HG02623 (cell line): ENCODE measurements around the gene KAZN.

Experiments used
- ATAC-seq: cut with Tn5 transposase; IDR thresholded peaks from one replicate; pipeline ENCODE4 v1.9.1; 2021; ENCODE audit warnings: moderate library complexity; ENCODE audit not compliant: unreplicated experiment

The KAZN gene

DNA sequence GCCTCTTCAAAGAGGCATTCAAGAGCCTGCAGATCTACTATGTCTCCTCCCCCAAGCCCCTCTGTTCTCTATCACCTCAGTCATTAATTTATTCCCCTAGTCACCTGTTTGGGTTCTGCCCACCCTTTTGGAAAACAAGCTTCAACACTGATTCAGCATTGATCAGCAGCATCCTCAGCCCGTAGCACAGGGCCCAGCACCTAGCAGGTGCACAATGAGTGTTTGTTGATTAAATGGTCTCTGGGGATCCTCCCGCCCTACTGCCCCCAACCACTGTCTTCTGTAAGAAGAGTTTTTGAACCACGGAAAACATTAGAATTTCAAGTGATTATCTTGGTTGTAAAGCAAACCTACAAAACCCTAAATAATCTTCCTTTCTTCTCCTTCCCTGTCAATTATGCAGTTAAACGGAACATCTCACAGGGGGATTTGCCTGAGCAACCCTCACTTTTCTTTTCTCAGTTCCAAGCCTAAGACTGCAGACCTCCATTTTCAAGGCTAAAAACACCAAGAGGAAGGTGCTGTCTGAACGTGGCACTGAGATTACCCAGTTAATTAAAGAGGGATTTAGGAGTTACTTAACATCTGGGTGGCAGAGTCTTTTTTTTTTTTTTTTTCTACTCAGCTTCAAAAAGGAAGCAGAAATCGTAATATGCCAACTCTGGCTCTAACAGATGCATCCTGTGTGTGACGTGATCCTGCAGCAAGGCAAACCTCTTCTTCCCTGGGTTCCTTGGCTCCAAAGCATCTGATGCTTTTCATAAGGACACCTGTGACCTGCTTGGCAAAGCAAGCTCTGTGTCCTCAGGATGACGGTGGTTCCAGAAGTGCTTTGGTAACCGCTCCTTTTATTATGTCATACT, 163.0 kb downstream of the KAZN start:
- ATAC-seq, result no peak

GRCh38 chr1:14763977-14764376, 165.5 kb downstream of the KAZN start:
- ATAC-seq, result no peak

DNA sequence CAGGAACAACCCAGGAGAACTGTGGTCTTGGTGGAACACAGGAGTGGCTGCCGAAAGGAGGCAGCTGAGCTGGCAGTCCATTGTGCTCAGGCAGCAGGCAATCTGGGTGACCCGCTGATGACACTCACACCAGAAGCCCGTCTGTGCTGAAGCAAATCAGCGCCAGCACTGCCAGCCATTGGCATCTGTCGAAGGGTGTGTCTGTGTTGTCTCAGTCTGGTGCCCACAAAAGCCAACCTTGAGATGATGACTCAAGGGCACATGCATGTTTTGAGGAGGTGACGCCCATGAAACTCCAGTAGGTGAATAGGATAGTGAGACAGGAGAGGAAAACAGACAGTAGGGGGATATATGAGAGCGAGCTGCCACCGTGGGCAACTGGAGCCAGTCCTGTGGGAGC, 167.3 kb downstream of the KAZN start:
- no peak for ATAC-seq

DNA sequence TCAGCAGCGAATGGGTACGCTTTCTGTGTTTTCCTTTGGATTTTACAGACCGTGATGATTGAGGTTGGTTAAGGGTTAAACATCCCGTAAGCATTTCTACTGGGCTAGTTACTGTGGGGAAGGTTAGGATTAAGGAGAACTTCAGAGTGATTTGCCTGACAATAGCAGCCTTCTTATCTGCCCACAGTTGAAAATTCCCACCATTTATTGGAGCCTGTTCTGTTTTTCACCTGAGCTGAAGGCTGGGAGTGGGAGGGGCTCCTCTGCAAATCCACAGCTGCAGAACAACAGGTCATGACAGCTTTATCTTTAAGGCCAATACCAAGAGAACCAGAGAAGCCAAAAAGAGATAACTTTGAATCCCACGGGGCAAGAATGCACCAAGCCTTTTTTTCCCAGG, 168.6 kb downstream of the KAZN start:
- ATAC-seq, result no peak

- no peak for ATAC-seq
Measured at GRCh38 chr1:14768582-14769304, 170.3 kb downstream of the KAZN start.

GRCh38 chr1:14769486-14770274, 171.2 kb downstream of the KAZN start:
- ATAC-seq, result no peak

DNA sequence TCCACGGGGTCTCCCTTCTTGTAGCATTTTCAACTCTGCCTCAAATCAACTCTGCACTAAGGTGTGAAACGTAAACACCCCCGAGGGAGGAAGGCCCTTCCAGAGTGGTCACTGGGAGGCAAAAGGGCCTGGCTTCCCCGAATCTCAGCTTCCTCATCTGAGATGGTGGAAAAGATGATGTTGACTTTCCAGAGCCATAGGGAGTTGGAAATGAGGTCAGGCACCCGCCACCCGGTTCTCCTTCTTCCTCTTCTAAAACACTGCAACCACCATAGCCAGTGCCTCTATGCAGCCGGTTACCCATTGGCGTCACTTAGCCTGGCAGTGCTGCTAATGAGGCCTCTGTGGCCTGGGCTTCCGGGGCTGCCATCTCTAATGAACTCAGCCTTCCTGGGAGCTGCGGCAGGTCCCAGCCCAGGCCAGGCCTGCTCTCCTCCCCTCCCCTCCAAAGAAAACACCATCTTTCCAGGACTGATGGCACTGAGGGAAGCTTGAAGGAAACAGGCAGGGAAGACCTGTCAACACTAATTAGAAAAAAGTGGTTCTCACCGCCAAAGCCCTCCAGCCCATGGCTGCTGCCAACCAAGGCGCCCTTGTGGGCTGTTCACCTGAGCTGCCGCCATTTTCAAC, 175.0 kb downstream of the KAZN start:
- no peak for ATAC-seq

DNA sequence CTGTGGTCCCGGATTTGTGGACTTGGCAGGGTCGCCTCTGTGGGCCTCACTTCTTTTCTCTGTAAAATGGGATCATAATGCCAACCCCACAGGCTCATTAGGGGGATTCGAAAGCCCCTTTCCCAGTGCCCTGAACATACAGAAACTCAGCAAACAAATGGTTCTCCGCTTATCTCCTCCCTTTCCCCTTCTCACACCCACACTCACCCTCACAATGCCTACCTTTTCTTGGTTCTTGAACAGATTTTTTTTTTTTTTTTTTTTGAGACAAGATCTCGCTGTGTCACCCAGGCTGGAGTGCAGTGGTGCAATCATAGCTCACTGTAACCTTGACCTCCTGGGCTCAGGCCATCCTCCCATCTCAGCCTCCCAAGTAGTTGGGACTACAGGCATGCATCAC, 175.7 kb downstream of the KAZN start:
- no peak for ATAC-seq

GRCh38 chr1:14774988-14775387, 176.5 kb downstream of the KAZN start:
- no peak for ATAC-seq

DNA sequence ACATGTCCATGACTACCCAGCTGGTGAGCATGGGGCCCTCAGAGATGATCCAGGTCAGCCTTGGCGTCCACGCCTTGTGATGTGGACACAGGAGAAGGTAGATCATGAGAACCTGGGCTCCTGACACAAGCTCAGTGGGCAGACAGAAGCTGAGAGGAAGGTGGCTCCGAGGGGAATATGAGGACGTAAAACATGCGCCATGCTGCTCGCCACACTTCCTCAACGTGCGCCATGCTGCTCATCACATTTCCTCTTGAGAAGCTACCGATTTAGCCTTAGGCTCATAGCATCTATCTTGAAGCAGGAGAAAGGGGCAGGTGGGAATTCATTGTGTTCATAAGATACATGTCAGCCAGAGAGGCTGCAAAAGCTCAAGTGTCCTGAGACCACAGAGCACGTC, 176.9 kb downstream of the KAZN start:
- no peak for ATAC-seq

DNA sequence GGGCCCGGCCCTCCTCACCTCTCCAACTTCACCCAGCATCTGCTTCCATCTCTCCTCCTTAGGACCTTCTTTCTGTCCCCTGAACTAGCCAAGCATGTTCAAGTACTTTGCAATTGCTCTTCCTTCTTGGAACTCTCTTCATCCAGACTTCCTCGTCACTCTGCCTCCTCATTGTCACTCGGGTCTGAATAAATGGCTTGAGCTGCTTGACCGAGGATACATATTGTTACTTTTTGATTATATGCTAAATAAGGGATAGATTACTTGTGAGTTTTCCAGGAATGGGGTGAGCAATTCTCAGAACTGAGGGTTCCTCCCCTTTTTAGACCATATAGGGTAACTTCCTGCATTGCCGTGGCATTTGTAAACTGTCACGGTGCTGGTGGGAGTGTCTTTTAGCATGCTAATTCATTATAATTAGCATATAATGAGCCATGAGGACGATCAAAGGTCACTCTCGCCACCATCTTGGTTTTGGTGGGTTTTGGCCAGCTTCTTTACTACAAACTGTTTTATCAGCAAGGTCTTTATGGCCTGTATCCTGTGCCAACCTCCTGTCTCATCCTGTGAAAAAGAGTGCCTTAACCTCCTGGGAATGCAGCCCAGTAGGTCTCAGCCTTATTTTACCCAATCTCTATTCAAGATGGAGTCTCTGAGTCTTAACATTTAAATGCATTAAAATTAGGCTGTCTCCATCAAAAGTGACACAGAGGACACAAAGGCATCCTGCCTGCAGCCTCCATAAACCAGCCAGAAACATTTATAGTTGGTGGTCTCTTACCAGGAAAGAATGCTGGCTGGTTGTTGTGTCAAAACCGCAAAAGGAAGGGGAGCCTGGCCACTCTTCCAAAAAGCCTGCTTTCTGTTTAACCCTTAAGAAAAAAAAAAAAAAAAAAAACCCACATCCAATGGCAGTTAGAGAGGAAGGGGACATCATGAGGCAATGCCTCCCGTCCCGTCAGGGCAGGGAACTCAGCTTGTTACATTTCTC, 179.3 kb downstream of the KAZN start:
- ATAC-seq, result no peak

DNA sequence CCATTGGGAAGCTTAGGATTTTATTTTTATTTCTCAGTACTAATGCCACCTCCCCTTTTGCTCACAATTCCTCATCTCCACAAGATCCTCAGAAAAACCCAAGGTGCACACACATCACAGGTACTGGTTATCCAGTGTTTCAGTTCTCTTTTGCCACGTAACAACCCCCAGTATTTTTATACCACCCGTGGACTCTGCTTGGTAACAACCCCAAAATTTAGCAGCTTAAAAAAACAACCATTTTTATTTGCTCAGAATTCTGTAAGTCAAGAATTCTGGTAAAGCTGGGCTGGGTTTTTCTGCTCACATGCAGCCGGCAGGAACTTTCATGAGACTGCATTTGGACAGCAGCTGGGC, 180.0 kb downstream of the KAZN start:
- no peak for ATAC-seq

DNA sequence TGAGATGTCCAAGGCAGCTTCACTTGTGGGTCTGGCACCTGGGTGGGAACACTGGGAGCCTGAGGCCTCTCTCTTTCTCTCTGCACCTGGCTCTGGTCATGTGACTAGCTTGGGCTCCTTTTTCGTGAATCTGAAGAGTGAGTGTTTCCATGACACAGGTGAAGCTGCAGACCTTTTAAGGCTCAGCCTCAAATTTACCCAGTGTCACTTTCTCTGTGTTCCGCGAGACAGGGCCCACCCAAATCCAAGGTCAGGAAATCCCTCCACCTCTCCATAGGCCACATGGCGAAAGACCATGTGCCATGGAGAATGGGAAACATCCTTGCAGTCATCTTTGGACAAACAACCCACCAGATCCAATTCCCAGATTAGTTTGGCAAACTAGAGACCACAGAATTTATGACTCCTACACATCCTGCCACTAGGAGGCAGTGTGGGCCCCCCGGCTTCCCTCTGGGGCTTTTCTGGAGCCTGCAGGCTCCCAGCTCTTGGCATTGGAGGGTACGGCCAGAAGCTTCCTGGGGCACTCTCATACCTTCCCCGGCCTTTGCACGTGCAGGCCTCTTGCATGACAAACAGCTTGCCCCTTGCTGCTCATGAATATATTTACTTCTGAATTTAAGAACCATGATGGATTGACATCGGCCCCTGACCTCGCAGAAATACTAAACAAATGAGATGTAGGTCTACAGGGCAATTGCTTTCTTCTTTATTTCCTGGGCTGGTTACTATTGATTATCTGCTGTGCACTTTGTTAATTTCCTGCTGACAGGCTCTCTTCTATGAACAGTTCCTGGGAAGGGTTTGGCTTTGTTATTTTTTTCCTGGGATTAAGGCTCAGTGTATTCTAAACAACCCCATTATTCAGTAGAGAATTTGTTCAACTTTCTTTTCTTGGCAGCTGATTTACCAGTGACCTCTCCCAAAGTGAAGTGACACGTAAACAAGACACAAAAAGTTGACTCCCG, 180.7 kb downstream of the KAZN start:
- ATAC-seq, result no peak

GRCh38 chr1:14780271-14780670, 181.8 kb downstream of the KAZN start:
- no peak for ATAC-seq

DNA sequence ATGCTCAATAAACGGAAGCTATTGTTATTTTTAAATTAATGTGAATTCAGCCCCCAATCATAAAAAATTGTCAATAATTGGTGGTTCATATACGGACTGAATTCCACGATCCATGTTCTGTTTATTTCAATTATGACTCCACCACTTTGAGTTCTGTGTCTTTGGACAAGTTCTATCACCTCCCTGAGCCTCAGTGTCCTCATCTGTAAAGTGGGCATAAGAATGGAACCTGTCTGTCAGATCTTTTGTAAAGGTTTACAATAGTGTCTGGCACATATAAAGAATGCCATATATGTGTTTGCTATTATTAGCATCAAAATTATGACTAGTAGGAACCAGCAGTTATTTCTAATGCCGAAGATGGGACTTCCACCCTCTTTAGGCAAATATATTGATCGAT, 183.3 kb downstream of the KAZN start:
- no peak for ATAC-seq

DNA sequence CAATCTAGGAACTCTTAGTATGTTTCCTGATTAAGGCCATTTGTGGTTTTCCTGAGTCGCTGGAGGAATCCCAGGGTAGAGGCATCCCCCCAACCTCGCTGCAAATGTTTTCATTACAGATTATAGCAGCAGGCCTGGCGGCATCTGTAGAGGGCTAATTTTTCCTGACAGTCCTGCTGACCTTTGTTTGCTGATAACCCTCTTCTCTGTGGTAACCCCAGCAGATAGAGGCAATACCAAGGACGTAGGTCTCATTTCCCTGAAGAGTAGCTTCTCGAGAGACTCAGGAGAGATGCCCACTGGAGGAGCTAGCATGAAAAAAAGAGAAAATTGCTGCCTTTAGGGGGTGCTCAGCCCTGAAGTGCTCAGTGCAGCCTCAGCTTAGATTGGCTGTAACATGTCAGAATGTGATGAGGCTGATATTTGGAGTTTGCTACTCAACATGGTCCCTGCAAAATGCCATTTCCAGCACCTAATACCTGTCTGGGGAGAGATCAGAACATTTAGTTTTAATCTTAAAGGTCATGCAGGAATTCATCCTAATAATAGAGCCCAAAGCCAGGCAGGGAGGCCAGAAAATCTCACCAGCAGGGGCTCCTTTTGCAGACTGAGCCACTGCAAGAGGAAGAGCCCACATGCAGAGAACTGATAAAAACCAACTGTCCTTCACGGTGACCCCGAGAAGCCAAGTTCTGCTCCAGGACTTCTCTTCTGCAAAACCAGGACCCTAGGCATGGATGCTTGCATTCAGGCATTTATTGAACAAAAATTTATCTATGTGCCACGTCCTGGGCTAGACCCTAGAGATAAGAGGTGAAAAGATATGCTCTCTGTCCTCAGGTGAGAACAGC, 184.5 kb downstream of the KAZN start:
- ATAC-seq, result no peak

GRCh38 chr1:14783592-14783886, 185.1 kb downstream of the KAZN start:
- no peak for ATAC-seq
